ENCODE results near the gene IL11. TPM values are rescaled to one million over a fixed set of nuclear protein-coding genes. Genes with fewer than 3 reads are reported as not detected.

IL11 gene
- polyA plus RNA-seq, 1 experiment, result 14.8 TPM

Other genes with a start within 250 kb of the IL11 start
- gene TNNT1, start 221.3 kb downstream of the IL11 start, polyA plus RNA-seq (2011; rRNA removed), result 2.8 and 3.3 TPM in 2 replicates
- 0.20 and 0.21 TPM in 2 replicates for gene TNNI3, start 212.7 kb downstream of the IL11 start, polyA plus RNA-seq (2011; rRNA removed)
- gene DNAAF3, start 203.8 kb downstream of the IL11 start, polyA plus RNA-seq (2011; rRNA removed), result 0.21 TPM in 1 of 2 replicates, not detected in the other
- gene SYT5, start 190.2 kb downstream of the IL11 start, polyA plus RNA-seq (2011; rRNA removed), result 0.06 and 0.15 TPM in 2 replicates
- gene PTPRH, start 161.0 kb downstream of the IL11 start, polyA plus RNA-seq (2011; rRNA removed), result 1.3 and 1.9 TPM in 2 replicates
- 0.87 and 1.2 TPM in 2 replicates for gene TMEM86B, start 141.7 kb downstream of the IL11 start, polyA plus RNA-seq (2011; rRNA removed)
- 24.5 and 30.1 TPM in 2 replicates for gene PPP6R1, start 111.4 kb downstream of the IL11 start, polyA plus RNA-seq (2011; rRNA removed)
- gene HSPBP1, start 90.4 kb downstream of the IL11 start, polyA plus RNA-seq (2011; rRNA removed), result 18.5 and 27.4 TPM in 2 replicates
- gene BRSK1, start 86.5 kb downstream of the IL11 start, polyA plus RNA-seq (2011; rRNA removed), result 9.5 and 11.2 TPM in 2 replicates
- not detected in 2 replicates for gene TMEM150B, start 45.1 kb downstream of the IL11 start, polyA plus RNA-seq (2011; rRNA removed)
- 2.6 and 3.7 TPM in 2 replicates for gene KMT5C, start 30.6 kb downstream of the IL11 start, polyA plus RNA-seq (2011; rRNA removed)
- gene COX6B2, start 15.7 kb downstream of the IL11 start, polyA plus RNA-seq (2011; rRNA removed), result 0.16 and 0.19 TPM in 2 replicates
- not detected in 2 replicates for gene GARIN5B, start 7.2 kb downstream of the IL11 start, polyA plus RNA-seq (2011; rRNA removed)
- 0.32 and 0.50 TPM in 2 replicates for gene TMEM190, start 6.4 kb upstream of the IL11 start, polyA plus RNA-seq (2011; rRNA removed)
- gene TMEM238, start 13.8 kb upstream of the IL11 start, polyA plus RNA-seq (2011; rRNA removed), result not detected in 2 replicates
- gene RPL28, start 15.5 kb upstream of the IL11 start, polyA plus RNA-seq (2011; rRNA removed), result 325 and 535 TPM in 2 replicates
- 28.9 and 39.0 TPM in 2 replicates for gene UBE2S, start 37.3 kb upstream of the IL11 start, polyA plus RNA-seq (2011; rRNA removed)
- gene SHISA7, start 72.8 kb upstream of the IL11 start, polyA plus RNA-seq (2011; rRNA removed), result 0.01 TPM in 1 of 2 replicates, not detected in the other
- 45.1 and 72.2 TPM in 2 replicates for gene ISOC2, start 91.2 kb upstream of the IL11 start, polyA plus RNA-seq (2011; rRNA removed)
- gene C19orf85, start 94.3 kb upstream of the IL11 start, polyA plus RNA-seq (2011; rRNA removed), result not detected in 2 replicates
- 0.12 and 0.31 TPM in 2 replicates for gene ZNF628, start 106.2 kb upstream of the IL11 start, polyA plus RNA-seq (2011; rRNA removed)
- gene NAT14, start 114.7 kb upstream of the IL11 start, polyA plus RNA-seq (2011; rRNA removed), result 19.4 and 30.6 TPM in 2 replicates
- 2.1 and 3.1 TPM in 2 replicates for gene SSC5D, start 118.0 kb upstream of the IL11 start, polyA plus RNA-seq (2011; rRNA removed)
- 0.10 and 0.15 TPM in 2 replicates for gene SBK2, start 166.7 kb upstream of the IL11 start, polyA plus RNA-seq (2011; rRNA removed)
- gene SBK3, start 175.1 kb upstream of the IL11 start, polyA plus RNA-seq (2011; rRNA removed), result not detected in 2 replicates
- gene ZNF579, start 210.4 kb upstream of the IL11 start, polyA plus RNA-seq (2011; rRNA removed), result 4.2 and 5.1 TPM in 2 replicates
- 3.7 and 4.5 TPM in 2 replicates for gene FIZ1, start 229.1 kb upstream of the IL11 start, polyA plus RNA-seq (2011; rRNA removed)
- 2.6 and 3.5 TPM in 2 replicates for gene ZNF524, start 229.8 kb upstream of the IL11 start, polyA plus RNA-seq (2011; rRNA removed)
- gene ZNF865, start 235.2 kb upstream of the IL11 start, polyA plus RNA-seq (2011; rRNA removed), result 0.88 and 1.4 TPM in 2 replicates

Data from AG04450 (cell line).